ENCODE measurements around the gene OR10G8.

Gene OR10G8

DNA sequence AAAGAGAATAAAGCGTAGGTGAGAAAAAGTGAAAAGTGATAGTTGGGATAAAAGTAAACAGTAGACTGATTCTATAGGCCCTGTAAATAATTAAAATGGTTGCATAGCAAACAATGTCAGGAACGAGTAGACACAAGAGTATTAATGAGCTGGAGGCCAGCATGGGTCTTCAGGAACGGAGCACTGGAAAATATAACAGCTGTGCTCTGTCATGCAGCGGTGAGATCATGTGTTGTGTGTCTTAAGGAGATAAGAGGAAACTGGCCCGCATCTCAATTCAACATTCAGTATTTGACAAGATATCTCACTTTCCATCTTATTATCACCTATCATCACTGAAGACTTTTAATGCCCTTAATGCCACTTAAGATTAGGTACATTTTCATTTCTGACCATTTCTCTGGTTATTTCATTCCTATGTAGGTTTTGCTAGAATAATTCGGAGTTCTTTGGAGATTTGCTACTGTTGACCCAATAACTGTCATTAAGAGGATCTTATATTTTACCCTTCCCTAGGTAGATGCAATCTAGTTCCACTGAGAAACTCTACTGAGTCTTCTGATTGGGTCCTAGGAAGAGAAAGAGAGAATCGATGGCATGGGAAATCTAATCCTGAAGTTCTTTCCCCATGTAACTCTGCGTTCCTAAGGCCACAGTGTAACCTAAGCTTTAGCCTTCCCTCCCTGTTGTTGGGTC is 53.2 kb downstream of the OR10G8 start:
- no peak for DNase-seq

Data from NCI-H1694 treated with DMSO at 0.1 percent for 48 hours (cell line).